ENCODE results near the gene AUTS2.
A peak's percentile ranks its signal among the peaks of the same experiment; 100 is the strongest.
"Not testable (repeated sequence)": the region's sequence is repeated elsewhere in the genome, so short reads cannot be mapped to it uniquely, and the experiment has no call there.

Gene AUTS2

DNA sequence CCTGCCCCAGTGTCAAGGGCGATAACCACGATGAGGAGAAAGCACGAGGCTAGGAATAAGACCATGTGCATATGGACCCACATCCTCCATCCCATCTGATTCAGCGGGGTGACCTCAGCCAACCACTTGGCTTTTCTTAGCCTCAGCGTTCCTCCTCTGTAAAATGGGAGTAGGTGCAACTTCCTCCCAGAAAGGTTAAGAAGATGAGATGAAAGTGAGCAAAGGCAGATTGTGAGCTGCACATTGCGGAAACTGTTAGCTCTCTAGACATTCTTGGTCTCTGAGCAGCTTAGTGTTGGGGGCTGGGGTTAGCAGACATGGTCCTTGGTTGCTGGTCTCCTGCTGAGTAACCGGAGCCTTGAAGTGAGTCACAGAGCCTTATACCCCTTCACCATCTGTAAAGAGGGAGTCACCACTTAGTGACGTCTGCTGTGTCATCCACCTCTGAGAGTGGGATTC is 1036.4 kb downstream of the AUTS2 start:
- peak; percentile 35 for DNase-seq (ENCODE audit: low spot score)

DNA sequence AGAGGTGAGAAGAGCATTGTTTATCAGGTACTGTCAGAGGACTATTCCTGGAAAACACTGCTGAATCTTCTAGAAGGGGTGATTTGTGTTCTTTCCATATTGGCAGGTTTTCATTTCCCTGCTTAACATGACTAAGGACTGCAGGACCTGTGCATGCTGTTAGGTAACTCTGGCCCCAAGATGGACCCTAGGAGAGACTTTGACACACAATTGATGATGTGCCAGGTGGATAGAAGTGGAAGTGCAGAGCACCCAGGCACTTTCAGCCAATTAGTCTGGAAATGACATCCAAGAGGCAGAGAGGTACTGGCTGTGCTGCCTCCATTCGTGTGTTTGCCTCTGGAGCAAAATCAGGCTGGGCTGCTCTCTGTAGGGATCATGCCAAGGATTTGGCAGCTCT is 1037.4 kb downstream of the AUTS2 start:
- no peak for DNase-seq (ENCODE audit: low spot score)

DNA sequence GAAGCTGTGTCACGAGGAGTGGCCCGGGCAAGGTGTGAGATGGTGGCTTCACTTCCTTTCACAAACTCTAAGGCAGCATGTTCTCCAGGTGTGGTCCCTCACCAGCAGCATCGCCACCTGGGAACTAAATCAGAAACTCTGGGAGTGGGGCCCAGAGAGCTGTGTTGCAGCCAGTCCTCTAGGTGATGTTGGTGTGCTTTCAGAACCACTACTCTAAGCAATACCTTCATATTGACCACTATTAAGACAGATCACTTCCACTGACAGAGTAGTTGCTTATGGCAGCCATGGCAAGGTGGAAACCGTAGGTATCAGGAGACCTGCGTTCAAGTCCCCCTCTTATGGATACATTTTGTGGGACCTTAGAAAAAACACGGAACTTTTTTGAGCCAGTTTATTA is 1037.9 kb downstream of the AUTS2 start:
- DNase-seq (ENCODE audit: low spot score) = no peak

- DNase-seq (ENCODE audit: low spot score) = no peak
These were observed 1039.5 kb downstream of the AUTS2 start for GRCh38 chr7:70637726-70638125.

DNA sequence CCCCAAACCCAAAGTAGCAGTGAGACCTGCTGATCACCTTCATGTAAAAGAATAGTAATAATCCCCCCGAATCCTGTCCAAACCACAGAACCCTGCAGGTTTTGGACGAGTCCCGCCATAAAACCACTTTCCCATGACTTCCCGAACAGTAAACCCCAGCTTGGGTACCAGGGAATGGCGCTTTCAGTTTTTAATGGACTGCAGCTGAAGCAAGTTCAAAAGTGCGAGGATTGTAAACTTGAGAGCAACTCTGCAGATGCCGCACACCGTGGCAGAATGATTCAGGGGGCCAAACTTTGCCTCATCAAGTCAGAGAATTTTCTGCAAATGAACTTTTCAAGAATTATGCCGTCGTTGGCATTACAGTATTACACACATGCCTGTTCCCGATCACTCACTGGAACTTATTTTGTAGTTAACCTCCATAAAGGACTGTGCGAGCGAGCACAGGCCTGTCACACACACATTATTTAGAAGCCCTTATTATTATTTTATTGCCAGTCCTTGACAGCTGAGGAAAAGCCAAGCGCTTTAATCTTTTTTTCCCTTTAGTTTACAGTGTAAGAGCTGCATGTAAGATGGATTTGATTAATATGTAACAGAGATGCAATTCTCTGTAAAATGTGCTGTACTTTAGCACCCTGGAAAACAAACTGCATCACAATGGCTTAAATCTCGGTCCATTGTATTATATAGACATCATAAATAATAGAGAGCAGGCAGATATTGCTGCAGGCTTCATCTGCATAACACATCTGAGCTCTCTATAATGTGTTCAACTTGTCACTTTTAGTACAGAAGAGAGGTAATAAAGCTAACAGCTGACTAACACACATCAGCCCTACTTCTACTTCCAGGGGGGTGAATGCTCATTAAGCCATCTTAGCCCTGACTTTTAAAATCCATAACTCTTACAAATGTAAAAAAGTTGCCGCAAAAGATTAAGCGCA is 1040.2 kb downstream of the AUTS2 start:
- DNase-seq (ENCODE audit: low spot score) = no peak

DNA sequence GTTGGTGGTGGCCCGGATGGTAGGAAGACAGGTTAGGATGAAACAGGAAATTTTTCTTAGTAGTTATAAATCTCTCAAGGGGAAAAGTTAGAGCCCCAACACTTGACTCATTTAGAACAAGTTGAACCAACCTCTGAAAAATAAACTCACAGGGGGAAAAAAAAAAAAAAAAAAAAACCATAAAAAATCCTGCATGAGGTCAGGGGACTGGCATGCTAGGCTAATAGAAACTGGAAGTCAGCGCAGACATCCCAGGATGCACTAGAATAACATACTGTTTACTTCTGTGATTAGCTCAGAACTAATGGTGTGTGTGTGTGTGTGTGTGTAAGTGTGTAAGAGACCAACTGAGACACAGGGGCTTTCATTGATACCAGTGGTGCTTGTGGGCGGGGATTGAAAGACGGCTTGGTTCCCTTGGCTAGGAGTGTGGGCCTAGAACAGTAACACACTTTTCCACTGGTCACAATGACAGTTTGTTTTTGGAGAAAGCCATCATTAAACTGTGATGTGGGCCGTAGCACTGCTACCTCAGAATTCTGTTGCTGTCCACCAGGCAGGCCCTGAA is 1042.1 kb downstream of the AUTS2 start:
- DNase-seq (ENCODE audit: low spot score) = no peak

- DNase-seq (ENCODE audit: low spot score) = no peak
These were observed 1043.6 kb downstream of the AUTS2 start for GRCh38 chr7:70641882-70642281.

GRCh38 chr7:70645279-70645678 is 1047.0 kb downstream of the AUTS2 start:
- DNase-seq (ENCODE audit: low spot score) = no peak

DNA sequence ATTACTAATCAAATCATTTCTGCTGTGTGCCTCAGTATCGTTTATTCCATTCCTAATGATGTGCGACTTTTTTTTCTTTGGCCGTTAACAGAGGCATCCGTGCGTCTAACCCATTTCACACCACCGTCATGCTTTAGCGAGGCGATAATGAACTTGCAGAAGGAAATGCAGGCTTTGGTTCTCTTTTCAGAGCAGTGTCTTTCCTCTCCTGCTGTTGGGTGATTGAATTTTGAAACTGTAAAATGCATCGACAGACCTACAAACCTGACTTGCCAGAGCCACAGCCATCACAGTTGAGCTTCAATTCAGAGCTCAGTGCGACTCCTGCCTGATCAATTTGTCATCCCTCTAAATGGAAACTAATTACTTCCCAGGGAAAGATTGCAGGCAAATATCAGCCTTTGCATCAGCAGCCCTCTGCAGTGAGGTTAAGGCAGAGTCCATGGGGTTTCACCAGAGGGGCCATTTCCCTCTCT is 1047.6 kb downstream of the AUTS2 start:
- no peak for DNase-seq (ENCODE audit: low spot score)

GRCh38 chr7:70646536-70647248 is 1048.4 kb downstream of the AUTS2 start:
- no peak for DNase-seq (ENCODE audit: low spot score)

DNA sequence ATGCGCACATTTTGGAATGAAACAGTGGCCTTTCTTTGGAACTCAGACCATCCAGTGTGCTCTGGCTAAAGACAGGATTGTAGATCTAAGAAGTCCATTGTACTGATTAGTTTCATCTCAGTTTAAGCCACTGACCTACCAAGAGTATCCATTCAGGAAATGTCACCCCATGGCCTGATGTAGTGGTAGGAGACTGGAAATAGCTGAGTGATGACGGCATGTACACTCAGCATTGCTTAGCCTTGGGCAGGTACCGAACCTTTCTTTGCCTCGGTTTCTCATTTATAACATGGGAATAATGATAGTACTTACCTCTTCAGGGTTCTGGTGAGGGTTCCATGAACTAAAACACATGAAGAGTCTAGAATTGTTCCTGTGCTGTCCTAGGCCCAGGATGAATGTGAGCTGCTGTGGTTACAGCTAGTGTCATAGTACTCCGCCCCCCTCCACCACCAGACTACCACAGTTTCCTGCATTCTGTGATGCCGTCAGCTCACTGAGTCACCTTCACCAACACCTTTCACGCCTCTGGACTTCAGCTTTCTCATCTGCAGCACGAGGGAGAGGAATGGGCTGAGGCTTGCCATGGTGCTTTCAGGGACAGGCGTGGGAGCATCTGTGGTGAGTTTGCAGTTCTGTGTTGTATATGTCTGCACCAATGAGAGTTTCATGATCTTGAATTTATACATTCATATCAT is 1049.7 kb downstream of the AUTS2 start:
- DNase-seq (ENCODE audit: low spot score) = peak; percentile 33

- DNase-seq (ENCODE audit: low spot score) = not testable (repeated sequence)
These were observed 1050.2 kb downstream of the AUTS2 start for GRCh38 chr7:70648499-70648861.

DNA sequence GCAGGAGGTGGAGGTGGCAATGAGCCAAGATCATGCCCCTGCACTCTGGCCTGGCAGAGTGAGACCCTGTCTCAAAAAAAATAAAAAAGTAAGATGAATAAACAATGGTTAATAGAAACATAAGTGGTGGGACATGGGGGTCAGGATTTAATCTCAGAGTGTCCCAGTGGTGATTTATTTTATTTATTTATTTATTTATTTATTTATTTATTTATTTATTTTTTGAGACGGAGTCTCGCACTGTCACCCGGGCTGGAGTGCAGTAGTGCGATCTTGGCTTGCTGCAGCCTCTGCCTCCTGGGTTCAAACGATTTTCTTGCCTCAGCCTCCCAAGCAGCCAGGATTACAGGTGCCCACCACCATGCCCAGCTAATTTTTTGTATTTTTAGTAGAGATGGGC is 1051.0 kb downstream of the AUTS2 start:
- DNase-seq (ENCODE audit: low spot score) = no peak

DNA sequence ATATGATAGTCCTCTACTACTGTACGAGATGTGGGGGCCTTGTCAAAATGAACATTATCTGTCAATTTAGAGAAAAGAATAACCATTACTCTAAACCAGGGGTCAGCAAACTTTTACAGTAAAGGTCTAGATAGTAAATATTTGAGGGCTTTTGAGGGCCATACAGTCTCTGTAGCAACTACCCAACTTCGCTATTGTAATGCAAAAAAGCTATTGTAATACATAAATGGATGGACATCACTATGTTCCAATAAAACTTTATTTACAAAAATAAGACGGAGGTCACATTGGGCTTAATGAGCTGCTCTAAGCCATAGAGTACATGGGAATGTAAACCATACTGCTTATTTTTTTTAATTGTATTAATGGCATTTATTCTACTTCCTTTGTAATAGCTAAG is 1055.9 kb downstream of the AUTS2 start:
- no peak for DNase-seq (ENCODE audit: low spot score)

GRCh38 chr7:70654979-70655378 is 1056.7 kb downstream of the AUTS2 start:
- DNase-seq (ENCODE audit: low spot score) = no peak

- DNase-seq (ENCODE audit: low spot score) = no peak
These were observed 1057.4 kb downstream of the AUTS2 start for GRCh38 chr7:70655694-70656093.

DNA sequence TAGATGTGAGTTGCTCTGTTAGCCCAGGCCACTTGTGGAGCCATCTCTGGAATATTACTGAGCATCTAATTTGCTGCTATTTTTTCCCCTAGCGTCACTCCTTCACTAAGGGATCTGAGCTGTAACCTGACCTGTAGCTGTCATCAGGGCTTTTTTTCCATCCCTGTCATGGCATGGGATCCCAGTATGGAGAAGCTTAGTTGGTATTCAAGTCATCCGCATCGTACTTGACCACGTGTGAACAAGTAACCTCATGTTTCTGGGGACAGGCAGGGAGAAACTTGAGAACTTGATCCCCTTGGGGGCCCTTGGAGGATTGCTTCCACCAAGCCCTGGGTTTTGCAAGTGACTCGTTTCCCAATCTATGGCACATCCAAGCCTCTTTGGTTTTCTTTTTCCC is 1059.3 kb downstream of the AUTS2 start:
- no peak for DNase-seq (ENCODE audit: low spot score)

GRCh38 chr7:70657989-70658632 is 1059.8 kb downstream of the AUTS2 start:
- DNase-seq (ENCODE audit: low spot score) = no peak

DNA sequence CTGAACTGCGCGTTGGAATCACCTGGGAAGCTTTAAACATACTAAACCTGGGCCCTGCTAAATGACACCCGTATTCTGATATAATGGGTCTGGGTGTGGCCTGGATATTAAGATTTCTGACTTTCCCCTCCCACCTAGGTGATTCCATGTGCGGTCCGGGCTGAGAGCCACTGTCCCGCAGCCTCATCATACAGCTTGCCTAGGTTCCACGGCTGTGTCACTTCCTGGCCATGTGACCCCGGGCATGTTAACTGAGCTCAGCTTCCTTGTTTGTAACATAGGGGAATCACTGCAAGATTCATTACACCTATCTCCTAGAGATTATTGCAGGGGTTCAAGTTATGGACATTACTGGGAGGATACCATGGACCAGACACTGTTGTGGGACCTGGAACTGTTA is 1061.0 kb downstream of the AUTS2 start:
- no peak for DNase-seq (ENCODE audit: low spot score)

- DNase-seq (ENCODE audit: low spot score) = no peak
These were observed 1062.0 kb downstream of the AUTS2 start for GRCh38 chr7:70660154-70660818.

GRCh38 chr7:70660819-70661191 is 1062.5 kb downstream of the AUTS2 start:
- no peak for DNase-seq (ENCODE audit: low spot score)
